ENCODE data around the gene KRT84.

- TF ChIP-seq, protein P1, sequence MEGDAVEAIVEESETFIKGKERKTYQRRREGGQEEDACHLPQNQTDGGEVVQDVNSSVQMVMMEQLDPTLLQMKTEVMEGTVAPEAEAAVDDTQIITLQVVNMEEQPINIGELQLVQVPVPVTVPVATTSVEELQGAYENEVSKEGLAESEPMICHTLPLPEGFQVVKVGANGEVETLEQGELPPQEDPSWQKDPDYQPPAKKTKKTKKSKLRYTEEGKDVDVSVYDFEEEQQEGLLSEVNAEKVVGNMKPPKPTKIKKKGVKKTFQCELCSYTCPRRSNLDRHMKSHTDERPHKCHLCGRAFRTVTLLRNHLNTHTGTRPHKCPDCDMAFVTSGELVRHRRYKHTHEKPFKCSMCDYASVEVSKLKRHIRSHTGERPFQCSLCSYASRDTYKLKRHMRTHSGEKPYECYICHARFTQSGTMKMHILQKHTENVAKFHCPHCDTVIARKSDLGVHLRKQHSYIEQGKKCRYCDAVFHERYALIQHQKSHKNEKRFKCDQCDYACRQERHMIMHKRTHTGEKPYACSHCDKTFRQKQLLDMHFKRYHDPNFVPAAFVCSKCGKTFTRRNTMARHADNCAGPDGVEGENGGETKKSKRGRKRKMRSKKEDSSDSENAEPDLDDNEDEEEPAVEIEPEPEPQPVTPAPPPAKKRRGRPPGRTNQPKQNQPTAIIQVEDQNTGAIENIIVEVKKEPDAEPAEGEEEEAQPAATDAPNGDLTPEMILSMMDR (IDR thresholded peaks at IDR 0.05) = no peak
- no peak for TF ChIP-seq POLR2AphosphoS5 (IDR thresholded peaks at IDR 0.05)
Measured at GRCh38 chr12:52355176-52355575, 30.3 kb downstream of the KRT84 start.

Data from sigmoid colon (tissue), 4 donors.